ENCODE measurements around the gene LAMC3.

LAMC3 gene

DNA sequence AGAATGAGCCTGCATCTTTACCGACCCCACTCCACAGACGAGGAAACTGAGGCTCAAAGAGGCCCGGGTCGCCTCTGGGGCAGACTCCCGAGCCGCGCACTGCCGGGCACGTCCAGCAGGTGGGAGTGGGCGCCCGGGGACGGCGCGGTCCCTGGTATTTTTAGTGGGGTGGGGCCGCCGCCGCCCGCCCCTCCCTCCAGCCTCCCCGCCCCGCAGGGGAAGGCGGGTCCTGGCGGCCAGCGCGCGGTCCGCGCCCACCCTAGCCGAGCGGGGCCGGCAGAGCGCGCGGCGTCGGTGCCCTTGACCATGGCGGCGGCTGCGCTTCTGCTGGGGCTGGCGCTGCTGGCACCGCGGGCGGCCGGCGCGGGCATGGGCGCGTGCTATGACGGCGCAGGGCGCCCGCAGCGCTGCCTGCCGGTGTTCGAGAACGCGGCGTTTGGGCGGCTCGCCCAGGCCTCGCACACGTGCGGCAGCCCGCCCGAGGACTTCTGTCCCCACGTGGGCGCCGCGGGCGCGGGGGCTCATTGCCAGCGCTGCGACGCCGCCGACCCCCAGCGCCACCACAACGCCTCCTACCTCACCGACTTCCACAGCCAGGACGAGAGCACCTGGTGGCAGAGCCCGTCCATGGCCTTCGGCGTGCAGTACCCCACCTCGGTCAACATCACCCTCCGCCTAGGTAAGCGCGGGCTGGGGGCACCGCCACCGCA lies at the start of gene LAMC3:
TSS of gene LAMC3 (plus strand) at position 266 of the 710 bp plus-strand sequence. CDS start at position 307, 41 bp downstream.
- DNase-seq, result no peak

GRCh38 chr9:130959809-130960334 lies 49.1 kb upstream of the LAMC3 start:
- no peak for DNase-seq

- DNase-seq, result no peak
These were observed 48.2 kb upstream of the LAMC3 start for GRCh38 chr9:130960522-130961378.

DNA sequence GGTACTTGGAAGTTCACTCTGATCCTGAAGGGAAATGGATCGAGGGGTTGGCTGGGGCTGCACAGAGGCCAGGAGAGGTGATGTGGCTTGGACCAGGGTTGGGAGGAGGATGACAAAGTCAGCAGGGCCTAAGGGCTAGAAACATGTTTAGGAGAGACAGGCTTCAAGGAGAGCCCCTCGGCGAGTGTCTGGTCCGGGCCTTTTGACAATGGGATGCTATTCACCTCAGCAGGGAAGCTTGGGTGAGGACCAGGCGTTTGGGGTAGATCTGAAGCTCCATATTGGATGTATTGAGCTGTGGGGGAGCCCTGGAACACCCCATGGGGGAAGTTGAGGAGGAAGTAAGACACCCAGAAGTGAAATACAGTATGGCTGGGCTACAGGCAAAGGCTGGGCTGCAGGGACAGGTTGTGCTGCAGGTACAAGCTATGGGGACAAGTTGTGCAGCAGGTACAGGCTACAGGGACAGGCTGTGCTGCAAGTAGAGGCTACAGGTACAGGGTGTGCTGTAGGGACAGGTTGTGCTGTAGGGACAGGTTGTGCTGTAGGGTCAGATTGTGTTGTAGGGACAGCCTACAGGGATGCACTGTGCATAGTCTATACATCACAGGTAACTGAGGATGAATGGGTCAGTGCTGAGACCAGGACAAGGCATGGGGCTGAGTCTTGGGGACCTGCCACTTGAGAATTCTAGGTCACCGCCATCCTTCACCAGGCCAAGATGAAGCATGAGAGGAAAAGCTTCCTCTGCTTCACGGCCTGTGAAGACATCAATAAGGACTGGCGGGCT lies 47.3 kb upstream of the LAMC3 start:
- no peak for DNase-seq

DNA sequence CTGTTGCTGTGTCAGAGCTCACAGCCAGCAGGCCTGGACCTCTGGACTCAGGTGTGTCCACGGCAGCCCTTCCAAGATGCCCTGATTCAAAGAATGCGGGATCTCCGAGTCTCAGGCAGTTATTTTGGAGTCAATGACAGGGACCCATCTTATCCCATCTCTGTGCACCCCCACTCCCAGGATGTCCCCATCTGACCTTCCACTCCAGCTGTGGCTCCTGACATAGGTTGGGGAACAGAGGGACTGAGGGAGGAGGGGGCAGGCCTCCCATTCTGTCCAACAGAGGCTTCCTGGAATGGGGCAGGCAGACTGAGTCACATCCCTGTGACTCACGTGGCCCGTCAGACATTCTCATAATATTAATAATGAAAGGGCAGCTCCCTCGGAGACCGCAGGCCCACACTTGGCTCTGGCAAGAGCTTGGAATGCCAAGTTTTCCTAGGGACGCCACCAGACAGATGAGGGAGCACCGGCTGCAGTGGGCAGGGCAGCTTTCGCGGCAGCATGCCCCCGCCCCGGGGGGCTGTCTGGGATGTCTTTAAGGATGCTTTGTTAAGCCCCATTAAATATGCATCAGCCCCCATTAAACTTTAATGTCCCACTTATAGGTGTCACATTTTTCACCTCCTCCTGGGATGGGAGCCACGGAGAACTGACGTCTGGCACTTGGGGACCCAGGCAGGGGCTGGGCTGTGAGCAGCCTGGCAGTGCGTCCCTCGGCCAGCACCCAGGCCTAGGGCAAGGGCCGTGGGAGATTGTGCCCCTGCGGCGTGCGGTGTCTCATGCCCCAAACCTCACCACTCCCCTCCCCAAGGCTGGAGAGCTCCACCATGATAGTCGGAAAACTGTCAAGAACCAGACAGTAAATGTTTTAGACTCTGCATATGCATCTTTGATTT lies 46.3 kb upstream of the LAMC3 start:
- DNase-seq, result no peak

DNA sequence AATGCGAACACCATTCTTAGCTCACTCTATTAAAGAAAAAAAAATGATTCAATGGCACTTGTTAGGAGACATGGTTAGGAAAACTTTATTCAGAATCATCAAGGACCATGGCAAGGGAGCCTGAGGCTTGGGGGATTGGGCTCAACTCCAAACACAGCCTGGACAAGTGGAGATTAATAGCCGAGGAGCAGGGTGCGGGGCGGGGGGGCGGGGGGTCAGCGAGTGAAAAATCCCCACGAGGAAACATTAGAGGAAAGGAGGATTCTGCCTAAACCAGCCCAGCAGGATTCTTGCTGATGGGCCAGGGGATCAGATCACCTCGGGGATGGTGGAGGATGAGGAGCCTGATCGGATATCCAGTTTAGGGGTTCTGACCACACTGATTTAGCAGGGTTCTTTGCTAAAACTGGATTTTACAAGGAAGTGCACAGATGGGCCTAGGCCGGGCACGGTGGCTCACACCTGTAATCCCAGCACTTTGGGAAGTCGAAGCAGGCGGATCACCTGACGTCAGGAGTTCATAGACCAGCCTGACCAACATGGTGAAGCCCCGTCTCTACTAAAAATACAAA lies 45.6 kb upstream of the LAMC3 start:
- no peak for DNase-seq

DNA sequence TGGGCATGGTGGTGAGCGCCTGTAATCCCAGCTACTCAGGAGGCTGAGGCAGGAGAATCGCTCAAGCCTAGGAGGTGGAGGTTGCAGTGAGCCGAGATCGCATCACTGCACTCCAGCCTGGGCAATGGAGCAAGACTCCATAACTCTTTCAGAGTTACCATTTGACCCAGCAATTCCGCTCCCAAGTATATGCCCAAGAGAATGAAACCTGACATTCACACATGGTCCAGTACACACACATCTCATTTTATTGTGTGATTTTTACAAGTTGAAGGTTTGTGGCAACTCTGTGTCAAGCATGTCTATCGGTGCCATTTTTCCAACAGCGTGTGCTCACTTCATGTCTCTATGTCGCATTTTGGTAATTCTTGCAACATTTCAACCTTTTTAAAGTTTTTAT lies 45.1 kb upstream of the LAMC3 start:
- no peak for DNase-seq

DNA sequence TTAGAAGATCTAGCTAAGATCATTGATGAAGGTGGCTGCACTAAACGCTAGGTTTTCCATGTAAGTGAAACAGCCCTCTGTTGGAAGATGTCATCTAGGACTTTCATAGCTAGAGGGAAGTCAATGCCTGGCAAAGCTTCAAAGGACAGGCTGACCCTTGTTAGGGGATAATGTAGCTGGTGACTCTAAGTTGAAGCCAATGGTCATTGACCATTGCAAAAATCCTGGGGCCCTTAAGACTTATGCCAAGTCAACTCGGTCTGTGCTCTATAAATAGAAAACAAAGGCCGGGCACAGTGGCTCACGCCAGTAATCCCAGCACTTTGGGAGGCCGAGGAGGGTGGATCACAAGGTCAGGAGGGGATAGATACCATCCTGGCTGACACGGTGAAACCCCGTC lies 43.3 kb upstream of the LAMC3 start:
- no peak for DNase-seq

- no peak for DNase-seq
These were observed 38.9 kb upstream of the LAMC3 start for GRCh38 chr9:130970052-130970451.

- no peak for DNase-seq
These were observed 38.1 kb upstream of the LAMC3 start for GRCh38 chr9:130970855-130971254.

- no peak for DNase-seq
These were observed 37.6 kb upstream of the LAMC3 start for GRCh38 chr9:130971294-130971849.

DNA sequence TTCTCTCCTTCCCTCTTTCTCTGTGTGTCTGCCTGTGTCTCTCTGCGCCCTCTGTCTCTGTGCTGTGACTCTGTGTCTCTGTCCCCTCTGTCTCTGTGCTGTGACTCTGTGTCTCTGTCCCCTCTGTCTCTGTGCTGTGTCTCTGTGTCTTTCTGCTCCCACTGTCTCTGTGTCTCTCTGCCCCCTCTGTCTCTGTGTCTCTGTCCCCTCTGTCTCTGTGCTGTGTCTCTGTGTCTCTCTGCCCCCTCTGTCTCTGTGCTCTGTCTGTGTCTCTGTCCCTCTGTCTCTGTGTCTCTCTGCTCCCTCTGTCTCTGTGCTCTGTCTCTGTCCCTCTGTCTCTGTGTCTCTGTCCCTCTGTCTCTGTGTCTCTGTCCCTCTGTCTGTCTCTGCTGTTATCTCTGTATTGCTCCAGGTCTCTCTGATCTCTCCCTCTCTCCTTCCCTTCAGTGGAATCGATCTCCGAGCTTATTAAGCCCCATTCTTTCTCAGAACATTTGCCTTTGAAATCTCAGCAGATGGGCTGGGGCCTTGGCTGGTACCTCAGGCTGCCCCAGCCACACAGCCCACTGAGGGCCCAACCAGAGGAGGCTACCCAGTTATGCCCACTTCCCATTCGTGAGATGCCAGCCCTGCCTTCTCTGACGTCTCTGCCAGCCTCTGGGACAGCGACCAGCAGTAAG lies 36.6 kb upstream of the LAMC3 start:
- no peak for DNase-seq

DNA sequence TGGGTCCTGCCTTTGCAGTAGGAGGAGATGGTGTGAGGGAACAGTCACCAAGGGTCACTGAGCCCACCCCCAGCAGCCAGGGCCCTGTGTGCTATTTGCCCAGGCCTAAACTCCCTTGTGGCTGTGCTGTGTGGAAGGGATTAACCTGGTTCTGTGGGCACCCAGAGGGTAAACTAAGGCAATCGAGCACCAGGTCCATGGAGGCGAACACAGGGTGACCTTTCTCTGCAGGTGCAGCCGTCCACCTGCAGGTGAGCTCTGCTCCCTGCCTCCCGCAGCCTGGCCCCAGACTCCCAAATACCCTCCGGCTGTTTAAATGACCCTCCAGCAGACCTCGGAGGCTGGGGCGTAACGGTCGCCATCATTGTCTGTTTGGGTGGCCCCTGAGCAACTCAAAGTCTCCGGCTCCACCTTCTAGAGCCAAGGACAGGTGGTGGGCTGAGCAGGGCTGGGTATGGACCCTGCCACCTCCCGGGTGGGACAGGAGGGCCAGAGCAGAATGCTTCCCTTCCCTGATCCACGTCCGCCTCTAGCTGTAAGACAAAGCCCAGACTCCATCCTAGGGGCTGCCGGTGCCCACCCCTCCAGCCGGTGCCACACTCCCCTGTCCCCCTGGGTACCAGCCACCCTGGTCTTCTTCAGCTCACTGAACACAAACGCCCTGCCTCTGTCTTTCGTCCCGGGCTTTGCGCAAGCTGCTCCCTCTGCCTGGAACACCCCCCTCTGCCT lies 35.9 kb upstream of the LAMC3 start:
- no peak for DNase-seq

DNA sequence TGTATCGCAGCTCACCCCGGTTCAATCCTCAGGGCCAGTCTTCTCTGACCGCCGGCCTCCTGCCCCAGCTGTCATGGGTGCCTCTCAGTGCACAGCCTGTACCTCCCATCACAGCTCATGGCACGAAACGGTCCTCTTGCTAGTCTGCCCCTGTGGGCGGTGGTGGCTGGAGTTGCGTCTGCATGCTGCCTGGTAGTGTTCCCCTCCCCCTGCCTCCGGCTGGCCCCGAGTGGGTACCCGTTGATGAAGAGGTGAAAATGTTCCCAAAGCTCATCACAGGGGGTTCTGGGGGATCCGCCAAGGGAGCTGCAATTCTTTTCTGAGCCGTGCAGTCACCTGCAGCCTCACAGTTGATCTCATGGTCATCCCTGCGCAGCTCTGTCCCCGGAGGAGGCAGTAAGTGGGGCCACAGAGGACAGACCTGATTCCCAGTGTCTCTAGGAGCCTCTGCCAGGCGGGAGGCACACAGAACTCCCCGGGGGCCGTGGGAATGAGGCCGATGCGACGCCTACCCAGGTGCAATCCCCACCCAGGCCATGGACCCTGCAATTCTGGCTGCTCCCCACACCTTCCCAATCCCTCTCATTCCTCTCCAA lies 35.2 kb upstream of the LAMC3 start:
- DNase-seq, result no peak

- DNase-seq, result no peak
These were observed 34.3 kb upstream of the LAMC3 start for GRCh38 chr9:130974697-130975096.

- DNase-seq, result no peak
These were observed 33.8 kb upstream of the LAMC3 start for GRCh38 chr9:130975156-130975555.

DNA sequence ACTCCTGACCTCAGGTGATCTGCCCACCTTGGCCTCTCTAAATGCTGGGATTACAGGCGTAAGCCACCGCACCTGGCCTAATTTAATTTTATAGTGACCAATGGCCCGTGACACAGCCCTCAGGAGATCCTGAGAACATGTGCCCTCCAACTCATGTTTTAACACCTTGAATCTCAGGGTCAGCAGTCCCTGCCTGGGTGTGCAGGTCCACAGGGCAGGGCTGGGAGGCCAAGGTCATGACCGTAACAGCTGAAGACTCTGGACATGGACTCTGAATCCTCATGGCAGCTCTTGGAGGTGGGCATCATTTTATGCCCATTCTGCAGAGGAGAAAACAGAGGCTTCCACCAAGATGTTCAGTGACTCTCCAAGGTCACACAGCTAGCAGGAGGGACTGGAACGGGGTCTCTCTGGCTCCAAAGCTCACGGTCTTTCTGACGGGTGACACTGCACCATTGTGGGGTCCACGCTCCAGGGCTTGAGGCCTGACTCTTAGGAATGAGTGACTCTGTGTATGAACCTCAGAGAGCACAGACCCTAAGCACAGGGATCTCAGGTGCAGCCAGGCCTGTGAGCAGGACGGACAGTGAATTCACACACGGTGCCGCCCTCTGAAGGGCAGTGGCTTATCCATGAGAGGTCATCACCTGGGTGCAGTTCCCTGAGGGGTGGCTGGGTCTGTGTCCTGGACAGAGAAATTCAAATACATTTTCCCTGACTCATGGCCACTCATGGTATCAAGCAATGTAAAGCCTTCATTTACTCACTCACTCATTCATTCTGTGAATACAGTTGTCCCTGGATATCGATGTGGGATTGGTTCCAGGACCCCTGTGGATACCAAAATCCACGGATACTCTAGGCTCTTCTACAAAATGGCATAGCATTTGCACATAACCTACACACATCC lies 32.8 kb upstream of the LAMC3 start:
- DNase-seq, result no peak

- DNase-seq, result no peak
These were observed 31.2 kb upstream of the LAMC3 start for GRCh38 chr9:130977811-130978221.
